ENCODE measurements around the gene FRMD3.
A peak's percentile ranks its signal among the peaks of the same experiment; 100 is the strongest.

Gene FRMD3

DNA sequence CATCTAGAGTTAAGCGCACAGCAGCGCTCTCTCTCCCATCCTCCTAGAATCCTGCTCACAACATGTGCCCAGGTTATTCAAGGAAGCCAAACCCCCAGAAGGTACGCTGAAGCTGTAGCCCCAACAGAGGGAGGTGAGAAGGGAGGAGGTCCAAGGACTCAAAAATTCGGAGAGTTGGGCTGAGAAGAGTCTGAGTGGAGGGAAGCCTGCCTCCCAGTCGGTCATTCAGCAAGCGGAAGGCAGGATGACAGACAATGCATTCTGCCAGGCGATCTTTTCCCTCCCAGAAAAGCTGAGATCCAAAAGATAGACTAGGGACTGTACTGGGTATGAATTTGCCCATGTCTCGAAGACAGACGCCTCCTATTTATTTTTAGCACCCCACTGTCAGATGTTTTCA lies 189.2 kb downstream of the FRMD3 start:
- H3K27ac ChIP-seq = no peak overlapping the region
- DNase-seq (ENCODE audit: low read depth, low spot score) = no peak

DNA sequence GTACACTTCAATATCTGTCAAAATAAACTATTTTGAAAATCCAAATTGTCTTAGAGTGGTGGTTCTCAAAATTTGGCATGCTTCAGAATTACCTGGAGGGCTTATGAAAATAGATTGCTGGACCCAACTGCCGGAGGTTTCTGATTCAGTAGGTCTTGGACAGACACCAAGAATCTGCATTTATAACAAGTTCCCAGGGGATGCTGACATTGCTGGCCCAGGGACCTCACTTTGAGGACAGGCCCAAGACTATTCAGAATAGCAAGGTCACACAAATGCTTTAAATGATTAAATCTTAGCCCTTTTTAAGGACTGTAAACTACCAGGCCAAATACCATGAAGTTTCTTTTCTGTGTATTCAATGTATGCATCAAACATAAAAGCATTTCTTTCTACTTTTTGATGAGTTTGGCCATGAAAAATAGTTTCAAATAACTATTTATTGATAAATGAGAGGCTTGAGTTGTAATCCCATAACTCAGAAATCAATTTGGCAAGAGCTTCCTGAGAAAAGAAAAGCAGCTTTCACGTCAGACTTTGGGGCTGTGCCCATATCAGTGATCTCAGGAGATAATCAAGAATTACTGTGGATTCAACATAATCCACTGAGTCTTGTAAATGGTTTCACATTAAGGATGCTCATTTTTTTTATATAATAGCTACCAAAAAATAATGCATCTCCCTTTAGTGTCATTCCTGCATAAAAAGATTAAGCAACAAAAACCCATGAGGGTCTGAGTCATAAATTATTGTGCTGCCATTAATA lies 191.4 kb downstream of the FRMD3 start:
- no peak overlapping the region for H3K27ac ChIP-seq
- DNase-seq (ENCODE audit: low read depth, low spot score) = no peak

DNA sequence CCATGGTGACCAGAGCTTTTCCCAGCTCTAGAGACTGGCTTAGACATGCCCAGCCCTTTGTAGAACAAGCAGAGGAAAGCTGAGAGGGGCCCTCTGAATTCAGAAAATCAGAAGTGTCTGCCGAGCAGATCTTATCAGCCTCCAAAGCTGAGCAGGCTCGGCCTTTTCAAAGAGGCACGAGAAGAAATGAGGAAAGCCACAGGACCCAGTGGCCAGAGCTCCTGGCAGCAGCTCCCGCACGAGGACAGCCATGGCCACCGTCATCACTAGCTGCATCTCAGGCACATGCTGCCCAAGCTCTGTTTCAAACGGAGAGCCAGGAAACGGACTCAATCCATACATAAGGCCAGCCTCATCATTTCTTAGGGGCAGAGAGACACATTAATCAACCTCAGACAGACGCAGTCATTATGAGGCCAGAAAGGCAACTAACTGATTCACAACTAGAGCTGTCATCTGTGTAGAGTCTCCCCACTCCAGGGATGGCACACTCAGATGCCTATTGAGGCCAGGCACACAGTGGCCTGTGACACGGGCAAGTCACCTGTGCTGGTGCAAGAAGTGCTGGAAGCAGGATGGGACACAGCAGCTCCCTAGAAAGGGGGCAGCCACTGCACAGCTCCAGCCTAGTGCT lies 194.7 kb downstream of the FRMD3 start:
- no peak overlapping the region for H3K27ac ChIP-seq
- DNase-seq (ENCODE audit: low read depth, low spot score) = no peak

DNA sequence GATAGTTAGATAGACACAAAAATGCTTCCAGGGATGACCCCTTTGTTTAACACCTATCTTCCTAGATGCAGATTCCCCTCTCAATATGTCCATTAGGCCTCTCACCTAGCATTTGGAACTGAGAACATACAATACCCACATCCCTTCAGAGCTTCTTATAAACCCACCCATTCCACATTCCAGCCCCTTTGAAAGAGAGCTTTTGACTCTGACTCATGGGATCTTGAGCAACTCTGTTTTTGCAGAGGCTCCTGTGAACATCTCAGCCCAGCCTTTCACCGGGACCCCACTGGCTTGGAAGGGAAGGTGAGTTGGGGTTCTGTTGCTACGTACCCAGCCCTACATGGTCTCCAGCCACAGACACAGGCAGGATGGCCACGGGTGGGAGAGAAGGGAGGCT lies 195.5 kb downstream of the FRMD3 start:
- H3K27ac ChIP-seq = no peak overlapping the region
- DNase-seq (ENCODE audit: low read depth, low spot score) = no peak

DNA sequence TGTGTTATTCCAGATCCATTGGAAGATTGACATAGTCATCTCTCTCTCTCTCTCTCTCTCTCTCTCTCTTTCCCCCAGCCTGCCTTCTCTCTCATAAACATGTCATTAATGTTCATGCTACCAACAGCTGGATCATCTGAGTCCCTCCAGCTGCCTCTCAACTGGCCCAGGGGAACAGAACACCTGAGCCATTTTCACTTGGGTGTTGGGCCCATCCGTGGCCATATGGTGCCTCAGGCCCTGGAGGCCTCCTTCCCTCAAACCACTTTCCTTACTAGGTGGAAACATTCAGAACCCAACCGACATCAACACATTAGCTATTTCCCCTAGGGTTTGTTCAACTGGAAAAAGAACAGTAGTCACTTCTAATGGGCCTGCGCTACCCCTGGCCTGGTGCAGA lies 196.2 kb downstream of the FRMD3 start:
- H3K27ac ChIP-seq = no peak overlapping the region
- no peak for DNase-seq (ENCODE audit: low read depth, low spot score)

DNA sequence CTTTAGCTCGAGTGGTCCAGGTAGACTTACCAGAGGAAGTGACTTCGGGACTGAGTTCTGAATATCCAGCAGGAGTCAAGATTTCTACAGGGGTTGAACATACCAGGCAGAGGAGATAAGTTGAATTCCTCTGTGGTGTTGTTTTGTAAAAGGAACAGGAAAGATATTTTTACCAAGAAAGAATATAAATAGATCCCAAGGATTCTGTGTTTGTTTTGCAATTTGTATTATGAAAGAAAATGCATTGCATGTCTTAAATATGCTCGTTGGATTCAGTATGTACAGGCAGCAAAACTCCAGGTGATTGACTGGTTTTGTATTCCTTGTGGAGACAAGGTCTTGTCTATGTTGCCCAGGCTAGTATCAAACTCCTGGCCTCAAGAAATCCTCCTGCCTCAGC lies 197.8 kb downstream of the FRMD3 start:
- no peak for DNase-seq (ENCODE audit: low read depth, low spot score)
- no peak overlapping the region for H3K27ac ChIP-seq

DNA sequence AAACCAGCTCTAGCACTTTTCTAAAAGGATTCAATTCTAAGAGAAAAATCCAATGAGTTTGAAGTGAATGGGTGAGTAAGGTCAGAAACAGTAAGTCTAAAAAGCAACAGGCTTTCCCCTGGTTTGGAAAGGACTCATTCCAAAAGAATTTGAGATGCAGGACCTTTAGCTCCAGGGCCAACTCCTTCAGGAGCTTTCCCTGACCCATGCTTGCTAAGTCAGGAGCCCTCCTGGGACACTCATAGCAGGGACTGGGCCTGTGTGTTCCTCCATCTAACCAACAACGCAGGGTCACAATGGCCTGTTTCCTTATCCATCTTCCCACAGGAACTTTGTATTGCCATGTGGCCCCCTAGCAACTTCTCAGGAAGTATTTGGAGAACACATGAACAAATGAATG lies 198.8 kb downstream of the FRMD3 start:
- no peak for DNase-seq (ENCODE audit: low read depth, low spot score)
- H3K27ac ChIP-seq = no peak overlapping the region

DNA sequence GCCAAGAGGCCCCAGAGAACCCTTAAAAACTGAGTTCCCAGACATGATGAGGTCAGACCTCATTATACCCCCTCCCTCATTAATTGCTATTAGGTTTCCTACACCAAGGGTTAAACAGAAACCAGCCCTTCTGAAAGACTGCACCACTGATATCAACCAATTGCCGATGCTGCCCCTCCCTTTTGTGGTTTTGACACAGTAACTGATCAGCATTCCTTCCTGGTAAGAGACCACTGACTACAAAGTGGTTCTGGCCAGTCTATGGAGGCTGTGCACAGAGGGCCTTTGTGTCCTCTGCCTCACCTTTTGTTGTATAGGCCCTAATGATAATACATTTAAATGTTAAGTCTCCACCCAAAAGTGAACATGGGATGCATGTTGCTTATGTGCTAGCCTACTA lies 201.5 kb downstream of the FRMD3 start:
- no peak overlapping the region for H3K27ac ChIP-seq
- no peak for DNase-seq (ENCODE audit: low read depth, low spot score)

DNA sequence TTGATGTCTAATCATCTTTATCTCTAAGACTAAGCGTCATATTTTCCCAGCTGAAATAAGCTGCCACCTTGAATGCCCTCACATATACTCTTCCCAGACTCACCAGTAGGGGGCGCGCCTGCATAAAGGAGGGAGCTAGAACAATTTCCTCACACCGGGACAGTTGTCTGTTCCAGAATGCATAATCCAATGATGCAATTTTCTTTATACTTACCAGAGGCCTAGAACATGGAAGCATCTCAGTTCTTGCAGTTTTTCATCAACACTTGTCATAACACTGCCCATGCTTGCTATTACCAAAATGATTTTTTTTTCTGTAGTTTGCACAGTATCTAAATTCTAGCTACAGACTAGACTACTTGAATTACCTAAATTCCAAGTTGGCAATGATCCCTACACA lies 203.9 kb downstream of the FRMD3 start:
- DNase-seq (ENCODE audit: low read depth, low spot score) = peak; percentile 29
- H3K27ac ChIP-seq = no peak overlapping the region

DNA sequence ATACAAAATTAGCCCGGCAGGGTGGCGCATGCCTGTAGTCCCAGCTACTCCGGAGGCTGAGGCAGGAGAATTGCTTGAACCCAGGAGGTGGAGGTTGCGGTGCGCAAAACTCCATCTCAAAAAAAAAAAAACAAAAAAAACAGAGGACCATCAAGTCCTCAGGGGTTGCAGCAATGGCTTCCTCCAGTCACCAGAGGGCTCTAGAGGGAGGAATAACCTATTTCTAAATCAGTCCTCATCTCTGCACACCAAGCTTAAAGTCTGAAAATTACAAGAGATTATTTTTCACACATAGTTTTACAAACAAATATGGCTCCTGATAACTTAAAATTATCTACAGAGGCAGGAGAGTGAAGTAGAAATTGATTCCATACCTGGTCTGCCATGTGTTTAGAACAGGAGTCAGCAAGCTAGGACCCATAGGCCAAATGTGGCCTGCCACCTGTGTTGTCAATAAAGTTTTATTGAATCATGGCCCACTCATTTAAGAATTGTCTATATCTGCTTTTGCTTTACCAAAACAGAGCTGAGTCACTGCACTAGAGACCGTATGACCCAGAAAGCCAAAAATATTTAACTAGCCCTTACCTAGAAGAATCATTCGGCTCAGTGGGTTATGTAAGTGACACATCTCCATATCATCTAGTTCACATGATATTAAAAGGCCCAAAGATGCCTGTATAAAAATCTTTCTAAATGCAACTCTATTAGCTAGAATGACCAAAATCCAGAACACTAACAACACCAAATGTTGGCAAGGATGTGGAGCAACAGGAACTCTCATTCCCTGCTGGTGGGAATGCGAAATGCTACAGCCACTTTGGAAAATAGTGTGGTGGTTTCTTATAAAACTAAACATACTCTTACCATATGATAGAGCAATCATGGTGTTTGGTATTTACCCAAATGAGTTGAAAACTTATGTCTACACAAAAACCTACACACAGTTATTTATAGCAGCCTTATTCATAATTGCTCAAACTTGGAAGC lies 207.7 kb downstream of the FRMD3 start:
- no peak for DNase-seq (ENCODE audit: low read depth, low spot score)
- H3K27ac ChIP-seq = no peak overlapping the region

DNA sequence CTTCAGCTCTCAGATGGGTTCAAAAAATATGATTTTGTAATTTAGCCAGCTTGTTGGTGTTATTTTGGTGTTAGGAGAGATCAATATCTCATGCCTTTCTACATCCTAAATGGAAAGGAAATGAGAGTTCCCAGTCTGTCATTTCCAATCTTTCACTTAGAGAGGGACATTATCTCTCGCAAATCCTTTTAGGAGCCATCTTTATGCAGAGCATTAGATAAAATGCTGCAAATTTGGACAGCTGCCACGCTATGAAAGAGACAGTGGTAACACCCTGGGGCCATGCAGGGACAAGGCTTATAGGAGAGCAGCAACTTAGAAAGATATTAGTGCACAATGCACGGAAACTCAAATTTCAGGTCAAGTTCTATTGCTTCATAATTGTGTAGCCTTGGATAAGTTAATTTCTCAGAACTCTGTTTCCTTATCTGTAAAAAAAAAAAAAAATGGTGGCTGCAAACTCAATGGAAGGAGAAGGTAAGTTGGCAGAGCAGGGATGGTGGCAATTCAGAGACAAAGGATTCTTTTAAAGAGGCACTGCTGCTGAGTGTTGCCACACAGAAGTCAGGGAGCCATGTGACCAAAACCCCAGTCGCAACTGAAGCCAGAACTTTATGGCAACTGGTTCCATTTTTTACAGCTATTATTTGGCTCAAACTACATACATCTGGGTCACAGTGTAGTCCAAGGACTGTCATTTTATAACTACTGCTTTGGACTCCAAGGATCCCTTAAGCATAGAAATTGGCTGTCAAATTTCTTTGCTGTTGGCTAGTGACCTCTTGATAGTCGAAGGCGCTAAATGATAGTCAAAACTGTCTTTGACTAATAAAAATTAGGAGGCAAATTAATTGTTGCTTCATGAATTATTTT lies 210.2 kb downstream of the FRMD3 start:
- no peak for DNase-seq (ENCODE audit: low read depth, low spot score)
- H3K27ac ChIP-seq = no peak overlapping the region

DNA sequence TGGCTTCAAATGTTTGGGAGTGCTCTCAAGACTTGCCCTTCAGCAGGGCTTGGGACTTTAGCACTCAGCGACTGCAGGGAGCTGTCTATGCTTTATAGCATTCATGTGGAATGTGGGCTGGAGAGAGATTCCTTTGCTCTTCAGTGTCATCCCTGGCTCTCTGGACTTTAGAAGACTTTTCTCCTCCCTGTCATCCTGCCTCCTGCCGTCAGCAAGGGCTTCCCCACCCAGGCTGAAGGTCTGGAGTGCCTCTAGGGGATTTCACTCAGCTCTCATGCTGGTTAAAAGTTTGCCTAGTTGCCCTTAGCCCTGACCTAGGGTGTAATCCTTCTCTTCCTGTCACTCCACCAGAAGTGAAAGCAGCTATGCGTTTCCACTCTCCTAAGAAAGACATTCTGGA lies 210.9 kb downstream of the FRMD3 start:
- no peak for DNase-seq (ENCODE audit: low read depth, low spot score)
- H3K27ac ChIP-seq = no peak overlapping the region

DNA sequence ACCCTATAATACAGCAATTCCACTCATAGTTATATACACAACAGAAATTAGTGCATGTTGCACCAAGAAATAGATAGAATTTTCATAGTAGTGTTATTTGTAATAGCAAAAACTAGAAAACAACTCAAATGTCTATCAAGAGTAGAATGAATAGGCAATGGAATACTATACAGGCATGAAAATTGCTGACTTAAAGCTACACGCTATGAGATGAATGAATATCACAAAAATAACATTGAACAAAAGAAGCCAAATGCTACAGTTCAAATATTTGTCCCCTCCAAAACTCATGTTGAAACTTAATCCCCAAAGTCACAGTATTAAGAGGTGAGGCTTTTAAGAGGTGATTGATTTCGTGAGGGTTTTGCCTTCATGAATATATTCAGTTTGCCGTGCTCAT lies 215.1 kb downstream of the FRMD3 start:
- H3K27ac ChIP-seq = no peak overlapping the region
- no peak for DNase-seq (ENCODE audit: low read depth, low spot score)

DNA sequence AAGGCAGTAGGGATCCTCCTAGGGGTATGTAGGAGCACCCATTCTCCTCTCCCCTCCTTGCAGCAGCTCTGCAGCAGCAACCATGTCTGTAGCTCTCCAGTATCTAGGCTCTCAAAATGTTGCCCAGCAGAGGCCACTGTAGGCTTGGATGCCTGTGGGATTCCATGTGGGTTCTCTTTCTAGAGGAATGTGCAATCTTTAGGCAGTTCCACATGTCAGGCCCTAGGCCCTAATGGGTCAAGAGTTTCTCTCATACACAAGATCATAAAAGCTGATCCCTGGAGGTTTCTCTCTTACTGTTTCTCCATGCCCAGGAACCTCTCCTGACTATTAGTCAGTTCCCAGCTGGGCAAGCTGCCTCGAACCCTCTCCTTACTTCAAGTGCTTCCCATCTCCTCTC lies 215.8 kb downstream of the FRMD3 start:
- DNase-seq (ENCODE audit: low read depth, low spot score) = no peak
- H3K27ac ChIP-seq = no peak overlapping the region

DNA sequence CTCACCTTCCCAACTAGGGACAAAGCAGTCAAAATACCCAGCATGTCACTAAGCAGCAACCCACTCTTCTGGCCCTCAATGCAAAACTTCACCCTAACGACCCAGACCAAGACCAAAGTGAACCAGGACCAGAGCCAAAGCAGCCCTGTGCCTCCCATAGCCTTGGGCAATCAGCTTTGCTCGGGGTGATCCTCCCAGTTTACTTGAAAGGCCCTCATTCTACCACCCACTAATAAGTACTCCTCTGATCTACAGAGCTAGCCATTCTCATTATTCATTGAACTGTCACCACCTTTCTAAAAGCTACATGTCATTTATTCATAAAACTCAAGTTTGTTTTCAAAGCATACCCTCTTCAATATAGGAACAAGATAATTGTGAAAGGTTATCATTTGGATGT lies 221.0 kb downstream of the FRMD3 start:
- DNase-seq (ENCODE audit: low read depth, low spot score) = no peak
- H3K27ac ChIP-seq = no peak overlapping the region

DNA sequence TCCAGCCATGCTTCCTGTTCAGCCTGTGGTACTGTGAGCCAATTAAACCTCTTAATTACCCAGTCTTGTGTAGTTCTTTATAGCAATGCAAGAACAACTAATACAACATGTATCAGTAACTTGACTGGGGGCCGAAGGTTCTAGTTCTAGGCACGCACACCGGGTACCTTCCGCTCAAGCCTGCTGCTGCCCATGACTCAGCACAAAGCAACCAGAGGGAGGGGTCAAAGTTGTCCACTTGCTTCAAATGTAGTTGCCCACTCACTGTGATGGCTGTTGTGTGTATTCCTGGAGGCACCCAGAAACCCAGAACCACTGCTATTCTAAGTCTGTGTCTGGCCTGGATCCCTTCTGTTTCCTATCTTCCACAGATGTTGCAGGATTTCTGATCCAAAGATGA lies 222.6 kb downstream of the FRMD3 start:
- no peak overlapping the region for H3K27ac ChIP-seq
- DNase-seq (ENCODE audit: low read depth, low spot score) = no peak

DNA sequence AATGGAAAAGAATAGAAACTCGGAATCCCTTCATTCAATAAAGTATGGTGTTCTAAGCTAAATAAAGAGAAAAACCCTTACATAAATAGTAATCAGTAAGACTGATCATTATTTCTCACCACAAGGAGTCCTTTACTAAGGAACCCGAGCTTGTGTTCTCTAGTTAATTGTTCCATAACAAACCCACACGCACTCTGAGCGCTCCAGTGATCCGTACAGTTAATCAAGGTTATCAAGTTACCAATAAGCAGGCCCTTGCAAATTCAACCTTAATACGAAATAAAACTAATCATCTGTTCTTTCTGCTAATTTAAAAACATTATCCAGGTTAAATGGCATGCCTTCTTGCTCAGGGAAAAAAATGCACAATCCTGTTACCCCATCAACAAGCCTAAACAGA lies 224.4 kb downstream of the FRMD3 start:
- DNase-seq (ENCODE audit: low read depth, low spot score) = no peak
- H3K27ac ChIP-seq = no peak overlapping the region

DNA sequence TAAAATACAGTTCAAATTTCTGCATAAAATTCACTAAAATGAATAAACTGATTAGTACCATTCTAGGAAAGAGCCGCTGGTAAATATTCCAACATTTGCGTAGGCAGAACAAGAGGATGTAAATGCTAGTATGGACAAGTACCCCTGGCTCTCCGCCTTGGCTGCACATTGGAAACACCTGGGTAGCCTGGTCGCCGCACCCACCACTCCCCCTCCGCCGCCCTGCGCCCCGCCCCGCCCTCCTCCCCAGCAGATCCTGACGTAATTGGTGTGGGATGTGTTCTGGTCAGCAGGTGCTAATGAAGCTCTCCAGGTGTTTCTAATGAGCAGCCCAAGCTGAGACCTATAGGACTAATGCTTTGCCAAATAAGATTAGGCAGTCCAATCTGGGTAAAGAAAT lies 225.7 kb downstream of the FRMD3 start:
- DNase-seq (ENCODE audit: low read depth, low spot score) = peak; percentile 31
- H3K27ac ChIP-seq = no peak overlapping the region

DNA sequence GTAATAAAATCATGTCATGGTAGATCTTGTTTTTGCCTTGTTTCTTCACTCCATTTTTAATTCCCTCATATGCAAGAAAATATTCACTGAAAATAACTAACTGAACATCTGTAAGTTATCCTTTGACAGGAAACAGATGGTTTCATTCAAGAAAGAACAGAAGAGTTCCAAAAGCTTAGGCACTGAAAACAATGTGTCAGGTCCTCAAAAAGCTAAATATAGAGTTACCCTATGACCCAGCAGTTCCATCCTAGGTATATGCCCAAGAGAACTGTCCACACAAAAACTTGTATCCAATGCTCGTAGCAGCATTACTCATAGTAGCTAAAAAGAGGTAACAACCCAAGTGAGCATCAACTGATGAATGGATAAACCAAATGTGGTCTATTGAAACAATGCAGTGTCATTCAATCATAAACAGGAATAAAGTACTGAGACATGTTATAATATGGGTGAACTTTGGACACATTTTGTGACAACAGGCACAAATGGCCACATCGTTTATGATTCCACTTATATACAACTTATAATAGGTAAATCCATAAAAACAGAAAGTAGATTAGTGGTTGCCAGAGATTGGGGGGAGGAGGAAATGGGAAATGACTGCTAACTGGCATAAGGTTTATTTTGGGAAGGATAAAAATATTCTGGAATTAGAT lies 231.0 kb downstream of the FRMD3 start:
- no peak overlapping the region for H3K27ac ChIP-seq
- no peak for DNase-seq (ENCODE audit: low read depth, low spot score)

DNA sequence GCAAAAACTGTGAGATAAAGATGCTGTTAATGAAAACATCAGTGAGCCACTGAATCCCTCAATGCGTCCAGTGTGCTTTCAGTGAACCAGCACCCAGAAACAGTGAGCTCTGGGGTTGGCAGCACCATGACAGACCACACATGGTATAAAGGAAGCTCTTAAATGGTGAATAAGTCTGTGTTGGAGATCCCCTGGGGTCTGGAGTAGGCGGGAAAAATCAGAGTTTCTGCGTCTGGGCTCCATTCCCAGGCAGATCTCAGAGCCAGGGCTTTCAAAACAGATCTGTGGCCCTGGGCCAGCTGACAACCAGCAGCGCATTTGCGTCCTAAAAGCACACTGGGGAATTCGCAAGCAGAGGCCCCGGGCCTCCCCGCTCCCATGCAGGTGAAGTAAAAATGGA lies 233.5 kb downstream of the FRMD3 start:
- no peak overlapping the region for H3K27ac ChIP-seq
- DNase-seq (ENCODE audit: low read depth, low spot score) = no peak

Measured in epithelial cell of prostate (primary cell).